Ovary (tissue), 9 donors: ENCODE measurements around the gene VPS18. TPM values are rescaled to one million over a fixed set of nuclear protein-coding genes. Genes with fewer than 3 reads are reported as not detected.

Experiments used
- DNase-seq, 5 donors: peaks; one replicate each; pipeline ENCODE4 v3.0.0-alpha.2; 2019 to 2020
- H3K27ac ChIP-seq, 2 donors: fragments of 200-600 bp; one replicate each; pipeline versions ENCODE4 v1.5.1 to v1.8.0; 2019 to 2022
- H3K27me3 ChIP-seq: fragments of 200-600 bp; one replicate; pipeline ENCODE4 v1.8.0; 2022
- H3K36me3 ChIP-seq: fragments of 200-600 bp; sonication (generic); one replicate; pipeline ENCODE4 v1.5.1; 2019
- H3K4me1 ChIP-seq: one replicate; pipeline ENCODE4 v1.8.1; 2013; ENCODE audit warnings: mild to moderate bottlenecking, moderate library complexity; ENCODE audit not compliant: insufficient read depth
- H3K4me3 ChIP-seq: fragments of 200-600 bp; sonication (generic); one replicate; pipeline ENCODE4 v1.5.1; 2017
- H3K9me3 ChIP-seq, 2 donors: fragments of 200-600 bp in 1 of 2; sonication (generic) in 1 of 2; one replicate each; pipeline versions ENCODE4 v1.5.1 to v1.8.1; 2013 to 2019; ENCODE audit warnings: mild to moderate bottlenecking in 1 of 2, moderate library complexity in 1 of 2
- CTCF ChIP-seq, 3 donors: fragments of 450-650 bp in 2 of 3; fragments of 200-600 bp in 1 of 3; IDR thresholded peaks; one replicate each; pipeline versions ENCODE4 v1.5.1 to v1.8.0; 2016 to 2022; ENCODE audit warnings: antibody characterized with exemption in 3 of 3, mild to moderate bottlenecking in 1 of 3
- EP300 ChIP-seq: sonication (generic); formaldehyde crosslinking; IDR thresholded peaks from one replicate; pipeline ENCODE4 v1.6.1; 2017; ENCODE audit warnings: antibody characterized with exemption
- POLR2A ChIP-seq: fragments of 450-650 bp; IDR thresholded peaks from one replicate; pipeline ENCODE4 v1.6.1; 2017; ENCODE audit warnings: antibody characterized with exemption, mild to moderate bottlenecking, moderate library complexity
- WGBS, 3 donors: extraction: QIAGEN DNeasy Blood & Tissue Kit in 1 of 3; methylation state at CpG; one replicate each; pipeline versions ENCODE4 v1.1.5 to v1.1.7; 2013 to 2017; 5-methylcytosine and 5-hydroxymethylcytosine counted together
- intact Hi-C, 4 donors: fragments of 100-400 bp; cut with DNase I; formaldehyde crosslinking; loops; one replicate each; pipeline versions ENCODE4 v1.11.0 to v1.15.1; 2022 to 2023
- polyA plus RNA-seq, 2 donors: library from polyadenylated mRNA; stranded (reverse); fragments of 200-250 nt in 1 of 2; fragments of 350-450 nt in 1 of 2; fragmentation: Illumina TruSeq in 1 of 2; extraction: RNeasy Lipid Tissue Mini Kit (QIAGEN cat#74804) in 1 of 2; gene quantifications; one replicate each; pipeline ENCODE4 v1.2.3, GENCODE V29; 2013 to 2014
- total RNA-seq, 7 donors: library from RNA; depleted of rRNA in 2 of 7; stranded (reverse); fragments of >200 nt in 2 of 7; fragmentation: NEBNext Ultra II Directional in 3 of 7; extraction: Animal tissue kit (Norgen Biotek cat#: 25700) in 3 of 7; gene quantifications; one replicate each; pipeline versions ENCODE4 v1.1.0 to v1.2.4, GENCODE V29; 2016 to 2023
- donor health status: DM: no; HTN: no; CAD: no; lungs with moderate emphysema.
- donor health status: DM: no; HTN: no; CAD: no.
- donor health status: Bipolar disorder and iron deficiency.
- donor health status: DM: yes; HTN: yes; CAD: no.
- donor health status: DM: no; HTN: no; CAD: no.
- donor health status: DM: yes; HTN: yes; CAD: no.

VPS18 gene
- total and polyA plus RNA-seq, 9 donors = 8.0 to 26.3 (median 21.1) TPM

GRCh38 chr15:40941528-40942336 lies 47.5 kb downstream of the VPS18 start:
- Histone ChIP-seq H3K27ac (peak overlapping the region; percentile 64 to 84), H3K36me3 (no peaks in the 10 kb centered on the region), H3K4me3 (peak overlapping the region; percentile 53), H3K9me3 (no peaks in the 10 kb centered on the region), H3K27me3 (no peaks in the 10 kb centered on the region), H3K4me1 (peaks cover 6% of the 10 kb centered on the region)
- peak; percentile 77 to 87 (median 84) for DNase-seq
- 1% methylated on average over 28 to 92 of the region's 92 CpGs for WGBS, 3 donors
- intact Hi-C loops = no loop called here
- peak; percentile 41 for TF ChIP-seq POLR2A
- TF ChIP-seq CTCF (IDR thresholded peaks at IDR 0.05) = peak; percentile 39 to 92 (median 80)
- TF ChIP-seq EP300 = no peak

- H3K4me1 ChIP-seq = peaks cover 6% of the 10 kb centered on the region
- intact Hi-C loops = no loop called here
- H3K4me3 ChIP-seq = peak overlapping the region; percentile 53
- TF ChIP-seq EP300 (no peak), CTCF (IDR thresholded peaks at IDR 0.05) (no peak), POLR2A (no peak)
- no peak for DNase-seq
- H3K27me3 ChIP-seq = no peaks in the 10 kb centered on the region
- no peaks in the 10 kb centered on the region for H3K9me3 ChIP-seq
- H3K27ac ChIP-seq = peak overlapping the region in 1 of 2 donors; percentile 84
- H3K36me3 ChIP-seq = no peaks in the 10 kb centered on the region
- 34 to 48% (median 39%) methylated on average over 12 to 15 of the region's 15 CpGs for WGBS, 3 donors
These were observed 48.1 kb downstream of the VPS18 start for GRCh38 chr15:40942337-40942854.

- Histone ChIP-seq H3K27me3 (no peaks in the 10 kb centered on the region), H3K36me3 (no peaks in the 10 kb centered on the region), H3K4me1 (peaks cover 6% of the 10 kb centered on the region), H3K4me3 (no peak overlapping the region), H3K27ac (no peak overlapping the region), H3K9me3 (no peaks in the 10 kb centered on the region)
- TF ChIP-seq EP300 = no peak
- no peak for TF ChIP-seq CTCF (IDR thresholded peaks at IDR 0.05)
- no peak for TF ChIP-seq POLR2A
- intact Hi-C loops = no loop called here
- DNase-seq = no peak
- 82 to 90% (median 84%) methylated on average over 12 of the region's 12 CpGs for WGBS, 3 donors
These were observed 48.6 kb downstream of the VPS18 start for GRCh38 chr15:40942878-40943277.

- WGBS, 3 donors = 93 to 98% (median 96%) methylated on average over 9 of the region's 9 CpGs
- peaks cover 6% of the 10 kb centered on the region for H3K4me1 ChIP-seq
- H3K27me3 ChIP-seq = no peaks in the 10 kb centered on the region
- intact Hi-C loops = no loop called here
- TF ChIP-seq EP300 (no peak), POLR2A (no peak)
- no peak overlapping the region for H3K4me3 ChIP-seq
- no peaks in the 10 kb centered on the region for H3K9me3 ChIP-seq
- H3K27ac ChIP-seq = no peak overlapping the region
- H3K36me3 ChIP-seq = no peaks in the 10 kb centered on the region
- DNase-seq = no peak
These were observed 49.6 kb downstream of the VPS18 start for GRCh38 chr15:40943764-40944365.
